Stimulated activated CD4-positive, alpha-beta T cell treated with anti-CD3 and anti-CD28 coated beads, Interleukin-15, amount 100 ng/mL, for 1 hour (primary cell): ENCODE data around the gene MRAP2.
"Not testable (repeated sequence)": the region's sequence is repeated elsewhere in the genome, so short reads cannot be mapped to it uniquely, and the experiment has no call there.

Experiments used
- DNase-seq, 2 donors: peaks; one replicate each; pipeline ENCODE4 v3.0.0-alpha.2; 2020; ENCODE audit warnings: low read depth in 1 of 2, low spot score in 1 of 2

The MRAP2 gene

DNA sequence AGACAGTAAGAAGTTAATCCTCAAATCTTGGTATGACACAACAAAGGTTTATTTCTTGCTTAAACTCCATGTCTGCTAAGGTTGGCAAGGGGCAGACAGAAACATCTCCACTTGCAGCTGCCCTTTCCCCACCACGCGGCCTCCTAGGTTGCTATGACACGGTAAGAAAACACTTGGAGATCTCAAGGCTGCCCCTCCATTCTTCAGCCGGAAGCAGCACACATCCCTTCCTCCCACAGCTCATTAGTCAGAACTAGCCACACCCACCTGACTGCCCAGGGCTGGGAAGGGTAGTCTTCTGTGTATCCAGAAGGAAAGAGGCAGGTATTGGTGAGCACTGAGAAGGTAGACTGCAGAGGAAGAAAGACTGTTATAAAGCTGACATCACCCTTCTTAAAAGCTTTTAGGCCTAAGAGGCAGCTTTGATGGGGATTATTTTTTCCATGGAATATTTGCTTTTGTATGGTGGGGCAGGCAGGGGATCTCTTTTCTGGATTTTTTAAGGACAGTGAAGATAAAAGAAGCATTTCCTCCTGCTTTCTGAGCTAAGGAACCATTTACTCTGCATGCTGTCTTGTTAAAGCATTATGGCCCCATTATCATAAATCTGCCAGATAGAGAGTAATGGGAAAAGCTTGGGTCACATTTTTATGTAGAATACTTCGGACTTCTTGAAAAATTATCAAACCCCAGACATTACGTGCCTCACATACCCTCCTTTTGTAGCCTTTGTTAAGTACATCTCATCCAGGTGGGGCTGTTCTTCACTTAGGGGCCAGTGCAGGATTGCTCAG, 41.6 kb downstream of the MRAP2 start:
- DNase-seq: no peak

DNA sequence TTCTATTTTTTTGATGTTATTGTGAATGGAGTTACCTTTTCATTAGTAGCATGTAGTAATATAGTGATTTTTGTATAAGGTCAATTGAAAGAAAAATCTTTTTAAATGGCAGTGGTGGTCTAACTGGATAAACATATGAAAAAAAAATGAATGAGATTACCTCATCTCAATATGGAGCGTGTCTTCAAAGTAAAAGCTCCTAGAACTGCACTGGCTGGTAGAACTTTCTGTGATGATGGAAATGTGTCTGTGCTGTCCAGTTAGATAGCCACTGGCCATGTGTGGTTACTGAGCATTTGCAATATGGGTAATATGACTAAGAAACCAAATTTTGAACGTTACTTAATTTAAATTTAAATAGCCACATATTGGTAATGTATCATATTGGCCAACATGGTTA, 44.1 kb downstream of the MRAP2 start:
- no peak for DNase-seq

DNA sequence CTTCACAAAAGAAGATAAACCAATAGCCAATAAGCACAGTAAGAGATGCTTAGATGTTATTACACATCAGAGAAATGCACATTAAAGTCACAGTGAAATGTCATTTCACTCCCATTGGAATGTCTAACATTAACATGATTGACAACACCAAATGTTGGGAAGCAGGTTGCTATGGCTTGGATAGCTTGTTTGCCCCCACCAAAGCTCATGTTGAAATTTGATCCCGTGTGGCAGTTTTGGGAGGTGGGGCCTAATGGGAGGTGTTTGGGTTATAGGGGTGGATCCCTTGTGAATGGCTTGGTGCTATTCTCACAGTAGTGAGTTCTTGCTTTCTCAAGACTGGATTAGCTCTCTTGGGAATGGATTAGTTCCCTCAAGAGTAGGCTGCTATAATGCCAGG, 44.8 kb downstream of the MRAP2 start:
- no peak for DNase-seq

DNA sequence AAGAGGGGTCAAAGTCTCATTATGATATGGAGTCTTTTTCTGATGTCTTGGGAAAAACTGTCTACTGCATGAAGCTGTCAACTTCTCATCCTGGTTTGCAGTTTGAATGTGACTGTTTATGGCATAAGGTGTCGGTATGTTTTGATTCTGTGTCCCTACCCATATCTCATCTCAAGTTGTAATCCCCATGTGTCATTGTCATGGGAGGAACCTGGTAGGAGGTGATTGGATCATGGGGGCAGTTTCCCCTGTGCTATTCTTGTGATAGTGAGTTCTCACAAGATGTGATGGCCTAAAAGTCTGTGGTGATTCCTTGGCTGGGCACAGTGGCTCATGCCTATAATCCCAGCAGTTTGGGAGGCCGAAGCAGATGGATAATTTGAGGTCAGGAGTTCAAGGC, 47.6 kb downstream of the MRAP2 start:
- no peak for DNase-seq

DNA sequence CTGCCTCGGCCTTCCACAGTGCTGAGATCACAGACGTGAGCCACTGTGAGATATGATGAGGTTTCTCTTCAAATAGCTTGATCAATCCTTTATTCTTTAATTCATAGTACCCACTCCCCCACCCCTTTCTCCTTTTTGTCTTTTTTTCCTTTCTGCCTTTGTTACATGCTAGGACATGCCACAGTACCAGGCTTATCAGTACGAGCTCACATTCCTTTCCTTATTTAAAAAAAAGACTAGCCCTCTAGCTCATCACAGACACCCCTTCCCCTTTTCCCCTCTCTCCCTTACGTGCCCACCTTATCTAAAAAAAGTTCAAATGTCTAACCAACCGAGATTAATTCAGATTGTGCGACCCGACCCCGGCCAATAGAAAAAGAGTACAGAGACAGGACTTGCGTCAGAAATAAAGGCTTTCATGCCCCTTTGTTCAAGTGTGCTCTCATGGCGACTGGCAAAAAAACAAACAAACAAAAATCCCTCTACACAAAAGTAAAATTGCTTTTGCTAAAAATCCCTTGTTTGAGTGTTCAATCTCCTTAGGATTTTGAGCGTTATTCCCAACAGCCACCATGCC, 49.2 kb downstream of the MRAP2 start:
- no peak for DNase-seq

DNA sequence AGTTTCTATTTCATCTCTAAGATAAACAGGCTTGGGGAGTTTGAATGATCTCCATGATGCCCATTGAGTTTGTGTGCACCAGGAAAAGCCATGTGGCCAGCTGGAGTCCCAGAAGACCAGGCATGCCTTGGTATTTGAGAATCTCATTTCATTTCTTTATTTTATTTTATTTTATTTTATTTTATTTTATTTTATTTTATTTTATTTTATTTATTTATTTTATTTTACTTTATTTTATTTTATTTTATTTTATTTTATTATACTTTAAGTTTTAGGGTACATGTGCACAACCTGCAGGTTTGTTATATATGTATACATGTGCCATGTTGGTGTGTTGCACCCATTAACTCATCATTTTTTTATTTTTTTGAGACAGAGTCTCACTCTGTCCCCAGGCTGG, 51.1 kb downstream of the MRAP2 start:
- not testable (repeated sequence) for DNase-seq

DNA sequence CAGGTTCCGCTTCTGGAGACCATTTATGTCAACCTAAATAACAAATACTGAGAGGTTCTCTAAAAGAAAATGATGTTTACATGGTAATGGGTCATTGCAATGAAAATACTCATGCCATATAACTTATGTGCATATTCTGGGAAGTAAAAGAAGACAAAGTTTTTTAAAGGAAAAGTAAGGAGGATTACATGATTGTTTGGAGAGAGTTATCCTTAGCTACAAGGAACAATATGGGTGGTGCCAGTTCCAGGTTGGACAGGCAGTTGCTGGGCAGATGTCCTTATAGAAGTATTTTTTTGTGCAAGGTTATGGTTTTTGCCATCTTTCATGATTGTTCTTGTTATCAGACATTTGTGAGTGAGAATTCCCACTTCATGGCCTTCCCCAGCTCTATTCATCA, 52.5 kb downstream of the MRAP2 start:
- no peak for DNase-seq

DNA sequence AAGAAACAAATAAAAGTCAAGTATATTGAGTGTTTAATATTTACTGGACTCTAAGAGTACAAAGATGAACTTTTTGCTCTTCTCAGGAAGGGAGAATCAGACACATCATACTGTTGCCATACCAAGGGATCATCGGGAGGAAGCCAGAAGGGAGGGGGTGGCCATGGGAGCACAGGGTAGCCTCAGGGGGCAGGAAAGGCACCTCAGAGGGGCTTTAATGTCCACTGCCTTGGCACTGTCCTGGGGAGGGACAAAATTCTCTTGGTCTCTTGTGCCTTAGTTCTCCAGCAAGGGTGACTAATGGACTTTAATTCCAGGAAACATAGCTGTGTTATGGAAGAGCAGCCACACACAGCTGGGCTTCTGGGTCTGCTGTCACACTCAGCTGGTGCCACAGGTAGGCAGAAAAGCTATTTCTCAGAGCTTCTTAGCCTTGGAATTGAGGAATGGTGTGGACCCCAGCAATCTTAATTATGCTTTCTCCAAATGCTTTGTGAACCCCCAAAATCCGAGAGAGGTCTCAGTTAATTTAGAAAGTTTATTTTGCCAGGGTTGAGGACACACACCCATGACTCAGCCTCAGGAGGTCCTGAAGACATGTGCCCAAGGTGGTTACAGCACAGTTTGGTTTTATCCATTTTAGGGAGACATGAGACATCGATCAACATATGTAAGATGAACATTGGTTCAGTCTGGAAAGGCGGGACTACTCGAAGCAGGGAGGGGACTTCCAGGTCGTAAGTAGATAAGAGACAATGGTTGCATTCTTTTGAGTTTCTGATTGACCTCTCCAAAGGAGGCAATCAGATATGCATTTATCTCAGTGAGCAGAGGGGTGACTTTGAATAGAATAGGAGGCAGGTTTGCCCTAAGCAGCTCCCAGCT, 53.2 kb downstream of the MRAP2 start:
- no peak for DNase-seq

DNA sequence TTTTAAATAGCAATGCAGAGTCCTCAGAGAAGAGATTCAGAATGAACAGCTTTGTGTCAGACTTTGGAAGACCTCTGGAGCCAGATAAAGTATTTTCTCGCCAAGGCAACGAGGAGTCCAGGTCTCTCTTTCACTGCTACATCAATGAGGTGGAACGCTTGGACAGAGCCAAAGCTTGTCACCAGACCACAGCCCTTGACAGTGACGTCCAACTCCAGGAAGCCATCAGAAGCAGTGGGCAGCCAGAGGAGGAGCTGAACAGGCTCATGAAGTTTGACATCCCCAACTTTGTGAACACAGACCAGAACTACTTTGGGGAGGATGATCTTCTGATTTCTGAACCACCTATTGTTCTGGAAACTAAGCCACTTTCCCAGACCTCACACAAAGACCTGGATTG, 55.5 kb downstream of the MRAP2 start:
- DNase-seq: no peak

DNA sequence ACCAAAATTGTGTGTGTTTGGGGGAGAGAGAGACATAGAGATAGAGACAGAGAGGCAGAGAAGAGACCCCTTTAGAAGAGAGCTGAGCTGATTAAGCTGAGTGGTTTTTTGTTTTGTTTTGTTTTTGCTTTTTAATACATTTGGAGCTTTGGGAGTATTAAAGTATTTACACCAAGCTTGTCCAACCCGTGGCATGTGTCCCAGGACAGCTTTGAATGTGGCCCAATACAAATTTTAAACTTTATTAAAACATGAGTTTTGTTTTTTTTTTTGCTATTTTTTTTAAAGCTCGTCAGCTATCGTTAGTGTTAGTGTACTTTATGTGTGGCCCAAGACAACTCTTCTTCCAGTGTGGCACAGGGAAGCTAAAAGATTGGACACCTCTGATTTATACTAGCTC, 56.0 kb downstream of the MRAP2 start:
- no peak for DNase-seq

DNA sequence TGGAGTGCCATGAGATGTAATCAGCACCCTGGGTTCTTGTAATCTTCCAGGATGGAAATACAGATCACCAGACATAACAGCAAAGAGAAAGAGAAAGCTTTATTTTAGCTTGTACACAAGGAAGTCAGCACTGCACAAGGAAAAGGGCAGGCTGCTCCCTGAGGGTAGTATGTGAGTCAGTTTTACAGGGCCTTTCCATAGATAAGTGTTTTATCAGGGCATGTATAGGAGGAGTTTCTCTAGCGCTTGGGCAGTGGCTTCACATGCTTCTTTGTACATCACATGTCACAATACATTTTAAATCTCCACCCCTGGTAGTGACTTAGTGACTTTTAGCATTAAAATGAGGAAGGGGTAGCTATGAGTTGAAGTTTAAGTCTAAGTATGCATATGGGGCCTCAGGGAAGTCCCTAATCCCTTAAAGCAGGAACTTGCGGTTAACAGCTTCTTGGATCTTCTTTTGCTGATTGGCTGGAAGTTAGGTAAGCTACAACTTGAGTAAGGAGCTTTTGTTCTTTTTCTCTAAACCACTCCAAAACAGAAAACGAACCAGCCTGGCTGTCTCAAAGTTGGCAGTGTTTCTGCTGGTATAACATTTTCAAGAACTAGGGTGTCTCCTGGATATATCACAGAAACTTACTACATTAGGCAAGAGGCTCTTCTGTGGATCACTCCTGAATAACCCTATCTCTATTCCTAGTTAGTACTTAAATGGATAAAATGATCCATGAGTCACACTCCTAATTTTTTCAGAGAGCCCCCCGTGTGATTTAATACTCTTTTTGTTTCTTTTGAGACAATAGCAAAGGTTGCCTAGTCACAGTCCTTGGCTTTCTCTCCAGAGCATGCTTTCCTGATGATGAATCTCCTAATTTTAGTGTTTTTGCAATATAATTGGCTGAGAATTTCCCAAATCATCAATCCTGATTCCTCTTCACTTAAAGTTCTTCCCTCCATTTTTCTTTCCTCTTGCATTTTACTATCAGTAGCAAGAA, 60.2 kb downstream of the MRAP2 start:
- no peak for DNase-seq

DNA sequence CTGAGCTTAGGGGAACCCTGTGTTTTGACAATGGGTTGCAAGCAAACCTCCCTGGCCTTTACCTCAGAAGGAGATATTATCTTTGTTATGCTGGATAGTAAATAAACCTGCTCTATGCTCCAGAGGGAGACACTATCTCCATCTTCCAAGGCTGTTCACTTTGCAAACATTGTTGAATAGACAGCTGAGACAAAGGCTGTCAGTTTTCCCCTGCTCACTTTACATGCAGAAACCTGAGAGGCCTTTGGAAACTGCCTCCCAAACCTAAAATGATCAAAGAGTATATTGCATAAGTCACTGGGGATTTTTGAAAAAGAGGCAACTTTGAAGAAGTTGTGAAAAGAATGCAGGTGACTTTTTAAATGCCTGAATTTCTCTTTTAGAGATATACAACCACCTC, 61.6 kb downstream of the MRAP2 start:
- DNase-seq: no peak

DNA sequence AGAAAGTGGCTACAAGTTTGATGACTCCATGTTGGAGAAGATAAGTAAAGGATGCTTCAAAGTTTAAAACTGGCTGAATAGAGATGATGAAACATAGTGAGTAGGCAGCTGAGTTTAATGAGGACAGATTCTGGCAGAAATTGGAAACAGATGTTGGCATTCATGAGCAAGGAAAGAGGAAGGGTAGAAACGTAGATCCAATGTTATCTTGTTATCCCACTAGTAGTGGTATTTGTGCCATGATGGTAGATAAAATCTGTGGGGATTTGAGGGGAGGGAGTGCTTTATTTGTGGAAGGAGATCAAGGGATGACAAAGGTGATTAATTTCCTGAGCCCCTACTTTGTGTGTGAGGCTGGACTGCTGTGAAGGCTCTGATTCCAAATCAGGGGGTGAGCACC, 69.5 kb downstream of the MRAP2 start:
- DNase-seq: no peak

DNA sequence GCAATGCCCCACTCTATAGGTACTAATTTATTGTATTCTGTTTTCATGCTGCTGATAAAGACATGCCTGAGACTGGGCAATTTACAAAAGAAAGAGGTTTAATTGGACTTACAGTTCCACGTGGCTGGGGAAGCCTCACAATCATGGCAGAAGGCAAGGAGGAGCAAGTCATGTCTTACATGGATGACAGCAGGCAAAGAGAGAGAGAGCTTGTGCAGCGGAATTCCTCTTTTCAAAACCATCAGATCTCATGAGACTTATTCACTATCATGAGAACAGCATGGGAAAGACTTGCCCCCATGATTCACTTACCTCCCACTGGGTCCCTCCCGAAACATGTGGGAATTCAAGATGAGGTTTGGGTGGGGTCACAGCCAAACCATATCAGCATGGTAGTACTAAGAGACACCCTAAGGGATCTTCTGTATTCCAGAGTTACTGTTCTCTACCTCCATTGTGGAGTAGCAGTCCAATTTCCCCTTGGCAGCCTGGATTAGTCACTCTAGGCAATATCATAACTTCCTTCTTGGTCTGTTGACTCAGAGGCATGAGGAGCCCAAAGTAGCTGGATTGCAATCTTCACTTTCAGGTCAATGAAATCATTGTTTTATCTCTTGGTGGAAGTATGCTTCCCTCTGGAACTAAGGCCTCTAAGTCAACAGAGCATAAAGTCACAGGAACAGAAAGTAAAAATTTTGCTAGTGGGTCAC, 71.8 kb downstream of the MRAP2 start:
- not testable (repeated sequence) for DNase-seq

DNA sequence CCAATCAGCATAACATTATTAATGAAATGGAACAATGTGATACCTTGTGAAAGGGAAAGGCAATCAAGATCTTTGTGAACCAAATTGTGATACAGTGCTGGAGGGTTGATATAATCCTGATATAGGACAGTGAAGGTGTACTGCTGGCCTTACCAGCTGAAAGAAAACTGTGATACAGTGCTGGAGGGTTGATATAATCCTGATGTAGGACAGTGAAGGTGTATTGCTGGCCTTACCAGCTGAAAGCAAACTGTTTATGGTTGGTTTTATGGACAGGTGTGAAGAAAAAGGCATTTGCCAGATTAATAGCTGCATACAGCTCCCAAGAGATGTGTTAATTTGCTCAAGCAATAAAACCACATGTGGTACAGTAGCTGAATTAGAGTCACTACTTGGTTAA, 73.9 kb downstream of the MRAP2 start:
- no peak for DNase-seq

DNA sequence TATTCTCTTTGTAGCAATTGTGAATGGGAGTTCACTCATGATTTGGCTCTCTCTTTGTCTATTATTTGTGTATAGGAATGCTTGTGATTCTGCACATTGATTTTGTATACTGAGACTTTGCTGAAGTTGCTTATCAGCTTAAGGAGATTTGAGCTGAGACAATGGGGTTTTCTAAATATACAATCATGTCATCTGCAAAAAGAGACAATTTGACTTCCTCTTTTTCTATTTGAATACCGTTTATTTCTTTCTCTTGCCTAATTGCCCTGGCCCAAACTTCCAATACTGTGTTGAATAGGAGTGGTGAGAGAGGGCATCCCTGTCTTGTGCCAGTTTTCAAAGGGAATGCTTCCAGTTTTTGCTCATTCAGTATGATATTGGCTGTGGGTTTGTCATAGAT, 77.8 kb downstream of the MRAP2 start:
- DNase-seq: not testable (repeated sequence)

DNA sequence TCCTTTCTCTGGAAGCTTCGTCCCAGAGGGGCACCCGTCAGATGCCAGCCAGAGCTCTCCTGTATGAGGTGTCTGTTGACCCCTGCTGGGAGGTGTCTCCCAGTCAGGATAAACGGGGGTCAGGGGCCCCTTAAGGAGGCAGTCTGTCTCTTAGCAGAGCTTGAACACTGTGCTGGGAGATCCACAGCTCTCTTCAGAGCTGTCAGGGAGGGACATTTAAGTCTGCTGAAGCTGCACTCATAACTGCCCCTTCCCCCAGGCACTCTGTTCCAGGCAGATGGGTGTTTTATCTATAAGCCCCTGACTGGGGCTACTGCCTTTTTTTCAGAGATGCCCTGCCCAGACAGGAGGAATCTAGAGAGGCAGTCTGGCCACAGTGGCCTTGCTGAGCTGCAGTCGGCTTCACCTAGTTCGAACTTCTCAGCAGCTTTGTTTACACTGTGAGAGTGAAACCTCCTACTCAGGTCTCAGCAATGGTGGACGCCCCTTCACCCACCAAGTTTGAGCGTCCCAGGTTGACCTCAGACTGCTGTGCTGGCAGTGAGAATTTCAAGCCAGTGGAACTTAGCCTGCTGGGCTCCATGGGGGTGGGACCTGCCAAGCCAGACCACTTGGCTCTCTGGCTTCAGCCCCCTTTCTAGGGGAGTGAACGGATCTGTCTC, 81.5 kb downstream of the MRAP2 start:
- not testable (repeated sequence) for DNase-seq

DNA sequence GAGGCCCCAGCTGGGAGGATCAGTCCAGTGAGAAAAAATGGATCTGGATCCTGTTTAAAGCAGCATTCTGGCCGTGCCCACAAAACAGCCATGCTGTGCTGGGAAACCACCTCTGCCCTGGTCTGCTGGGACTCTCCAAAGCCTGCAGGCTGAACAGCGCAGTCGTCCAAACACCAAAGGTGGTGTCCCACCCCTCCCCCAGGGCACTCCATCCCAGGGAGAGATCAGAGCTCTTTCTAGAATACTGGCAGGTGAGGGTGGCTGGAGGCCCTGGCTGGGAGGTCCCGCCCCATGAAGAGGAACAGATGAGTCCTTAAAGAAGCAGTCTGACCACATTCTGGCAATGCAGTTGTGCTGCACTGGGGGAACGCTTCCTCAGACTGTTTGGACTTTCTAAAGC, 84.6 kb downstream of the MRAP2 start:
- no peak for DNase-seq

DNA sequence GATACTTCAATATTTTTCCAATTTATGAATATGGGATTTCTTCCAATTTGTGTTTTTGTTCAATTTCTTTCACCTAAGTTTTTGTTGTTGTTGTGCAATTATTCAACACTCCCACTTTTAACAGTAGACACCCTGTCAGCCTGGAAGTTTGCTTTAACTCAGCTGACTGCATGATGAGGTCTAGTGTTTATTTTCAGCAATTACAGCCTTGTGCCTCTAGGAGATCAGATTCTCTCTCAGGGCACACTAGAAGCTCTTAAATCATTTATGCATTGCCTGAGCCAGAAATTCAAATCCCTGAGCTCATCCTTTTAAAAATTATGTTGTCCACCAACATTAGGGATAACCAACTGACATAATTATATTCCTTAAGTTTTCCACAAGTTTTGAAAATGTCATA, 85.7 kb downstream of the MRAP2 start:
- no peak for DNase-seq

DNA sequence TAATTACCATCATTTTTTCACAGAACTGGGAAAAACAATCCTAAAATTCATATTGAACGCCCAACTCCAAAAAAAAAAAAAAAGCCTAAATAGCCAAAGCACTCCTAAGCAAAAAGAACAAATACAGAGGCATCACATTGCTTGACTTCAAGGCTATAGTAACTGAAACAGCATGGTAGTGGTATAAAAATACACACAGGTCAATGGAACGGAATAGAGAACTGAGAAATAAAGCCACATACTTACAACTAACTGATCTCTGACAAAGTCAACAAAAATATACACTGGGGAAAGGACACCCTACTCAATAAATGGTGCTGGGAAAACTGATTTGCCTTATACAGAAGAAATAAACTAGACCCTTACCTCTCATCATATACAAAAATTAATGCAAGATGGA, 89.6 kb downstream of the MRAP2 start:
- DNase-seq: no peak
